HepG2 (cell line): ENCODE results near the gene METTL25.

Experiments used
- ATF7 ChIP-seq, 2 experiments: fragments of 450-650 bp in 1 of 2; sonication (generic) in 1 of 2; formaldehyde crosslinking in 1 of 2; IDR thresholded peaks; 2 replicates each; pipeline versions ENCODE4 v1.4.0 to v1.6.1; 2016 to 2020; ENCODE audit warnings: antibody characterized with exemption in 1 of 2, mild to moderate bottlenecking in 1 of 2, missing genetic modification reagents in 1 of 2
- CENPX ChIP-seq: sonication (generic); formaldehyde crosslinking; IDR thresholded peaks from 2 replicates; pipeline ENCODE4 v1.9.0; 2021; ENCODE audit warnings: mild to moderate bottlenecking, missing genetic modification reagents, moderate library complexity
- CTCF ChIP-seq: sonication (generic); formaldehyde crosslinking; IDR thresholded peaks from 2 replicates; pipeline ENCODE4 v1.5.0; 2020; ENCODE audit warnings: mild to moderate bottlenecking, missing genetic modification reagents, moderate library complexity
- EED ChIP-seq: sonication (generic); formaldehyde crosslinking; IDR thresholded peaks from 2 replicates; pipeline ENCODE4 v1.5.0; 2020; ENCODE audit warnings: mild to moderate bottlenecking, missing genetic modification reagents
- EP300 ChIP-seq, 3 experiments: sonication (generic) in 1 of 3; formaldehyde crosslinking in 1 of 3; IDR thresholded peaks; 2 replicates each; pipeline versions ENCODE4 v1.5.1 to v1.6.1; 2011 to 2020; ENCODE audit warnings: low read depth in 2 of 3, low read length in 2 of 3, borderline replicate concordance in 1 of 3, improper control_type of control experiment in 1 of 3, mild to moderate bottlenecking in 1 of 3, missing genetic modification reagents in 1 of 3, moderate library complexity in 1 of 3
- HMG20A ChIP-seq: IDR thresholded peaks from 2 replicates; pipeline ENCODE4 v1.6.1; 2016; ENCODE audit warnings: borderline replicate concordance
- HOXA5 ChIP-seq: sonication (generic); formaldehyde crosslinking; IDR thresholded peaks from 2 replicates; pipeline ENCODE4 v1.4.0; 2020; ENCODE audit warnings: missing genetic modification reagents
- PPARG ChIP-seq: conservative IDR thresholded peaks from 2 replicates; pipeline ENCODE4 v1.6.1; 2016; ENCODE audit warnings: missing biosample characterization, missing genetic modification reagents
- SKI ChIP-seq: fragments of 450-650 bp; IDR thresholded peaks from one replicate; pipeline ENCODE4 v1.6.1; 2018; ENCODE audit warnings: mild to moderate bottlenecking; ENCODE audit not compliant: partially characterized antibody
- SMAD3 ChIP-seq: sonication (generic); formaldehyde crosslinking; IDR thresholded peaks from 2 replicates; pipeline ENCODE4 v1.4.0; 2020; ENCODE audit warnings: missing genetic modification reagents
- ZBTB7A ChIP-seq: sonication (generic); formaldehyde crosslinking; IDR thresholded peaks from 2 replicates; pipeline ENCODE4 v1.8.0; 2022; ENCODE audit warnings: mild to moderate bottlenecking, missing genetic modification reagents
- ZBTB7B ChIP-seq: sonication (generic); formaldehyde crosslinking; IDR thresholded peaks from 2 replicates; pipeline ENCODE4 v1.4.0; 2020; ENCODE audit warnings: missing genetic modification reagents
- ZFYVE20 ChIP-seq: sonication (generic); formaldehyde crosslinking; IDR thresholded peaks from 2 replicates; pipeline ENCODE4 v1.8.0; 2023; ENCODE audit warnings: low read depth, mild to moderate bottlenecking, moderate library complexity, missing genetic modification reagents, borderline replicate concordance
- TF ChIP-seq, protein P1 (sequence below): IDR thresholded peaks from 2 replicates; pipeline ENCODE4 v1.6.1; 2012; ENCODE audit warnings: inconsistent platforms

GRCh38 chr12:82448911-82449578 lies 90.7 kb downstream of the METTL25 start:
- TF ChIP-seq SKI (no peak), HMG20A (CRISPR knock-in tag) (no peak), ZFYVE20 (CRISPR knock-in tag) (no peak), EP300 (IDR thresholded peaks at IDR 0.05; ENCODE audit: low read depth in 2 of 2, low read length in 2 of 2) (no peak), EP300 (CRISPR knock-in tag; IDR thresholded peaks at IDR 0.05; ENCODE audit: borderline replicate concordance) (no peak), ZBTB7A (CRISPR knock-in tag) (no peak), CTCF (no peak), PPARG (CRISPR knock-in tag) (no peak), EED (CRISPR knock-in tag) (no peak), CENPX (CRISPR knock-in tag) (no peak), ZBTB7B (CRISPR knock-in tag) (no peak), ATF7 (IDR thresholded peaks at IDR 0.05) (no peak), ATF7 (CRISPR knock-in tag; IDR thresholded peaks at IDR 0.05) (no peak), SMAD3 (no peak), HOXA5 (CRISPR knock-in tag) (no peak)
- TF ChIP-seq, protein P1, sequence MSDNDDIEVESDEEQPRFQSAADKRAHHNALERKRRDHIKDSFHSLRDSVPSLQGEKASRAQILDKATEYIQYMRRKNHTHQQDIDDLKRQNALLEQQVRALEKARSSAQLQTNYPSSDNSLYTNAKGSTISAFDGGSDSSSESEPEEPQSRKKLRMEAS, result no peak
